NK-92 (cell line): ENCODE results near the gene OSBPL6.
"Not testable (repeated sequence)": the region's sequence is repeated elsewhere in the genome, so short reads cannot be mapped to it uniquely, and the experiment has no call there.

ENCODE experiments used
- DNase-seq: peaks from one replicate; lab custom pipeline; 2025; ENCODE audit not compliant: unreplicated experiment; lab: John Stamatoyannopoulos, UW

Gene OSBPL6

GRCh38 chr2:178394859-178395258 lies 200.5 kb downstream of the OSBPL6 start:
- DNase-seq: no peak

DNA sequence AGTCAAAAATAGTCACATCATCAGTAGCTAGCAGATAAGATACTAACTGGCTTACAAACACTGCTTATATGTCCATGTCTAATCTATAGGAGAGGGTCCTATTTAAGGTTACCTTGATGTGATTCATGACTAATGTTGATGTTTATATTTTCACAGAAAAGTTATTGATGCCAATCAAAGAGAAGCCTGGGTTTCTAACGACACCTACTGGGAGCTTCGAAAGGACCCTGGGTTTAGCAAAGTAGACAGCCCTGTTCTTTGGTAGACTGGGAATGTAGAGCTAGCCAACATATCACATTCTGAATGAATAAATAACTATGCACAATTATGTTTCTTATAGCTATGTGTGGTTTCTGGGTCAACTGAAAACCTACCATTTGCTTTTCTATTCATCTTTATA lies 201.0 kb downstream of the OSBPL6 start:
- DNase-seq: no peak

DNA sequence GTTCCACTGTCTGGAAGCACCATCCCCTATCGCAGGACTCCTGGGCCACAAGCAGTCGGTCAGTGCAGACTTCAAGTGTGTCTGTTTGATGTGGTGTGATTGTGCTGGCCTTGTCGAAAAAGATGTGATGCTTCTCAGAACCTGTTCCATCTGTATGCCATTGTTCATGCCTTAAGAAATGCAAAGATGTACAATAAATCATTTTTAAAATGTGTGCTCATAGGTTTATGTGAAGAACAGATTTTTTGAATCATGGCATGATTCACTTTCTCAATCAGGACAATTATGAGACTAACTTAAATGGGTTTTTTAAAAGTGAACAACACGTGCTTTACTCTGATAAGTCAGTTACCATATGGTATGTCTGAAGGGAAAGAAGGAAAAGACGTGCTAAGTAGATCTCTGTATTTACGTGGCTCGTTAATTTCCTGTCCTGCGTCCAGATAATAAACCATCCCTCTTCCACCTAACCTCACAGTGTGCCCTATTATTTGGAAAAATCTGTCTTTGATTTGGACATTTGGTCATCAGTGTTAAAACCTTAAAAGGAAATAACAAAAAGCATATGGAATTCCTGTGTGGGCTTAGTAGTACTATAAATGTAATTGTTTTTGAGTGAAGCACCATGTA lies 201.7 kb downstream of the OSBPL6 start:
- DNase-seq: no peak

- DNase-seq: no peak
Measured at GRCh38 chr2:178397002-178397605, 202.8 kb downstream of the OSBPL6 start.

DNA sequence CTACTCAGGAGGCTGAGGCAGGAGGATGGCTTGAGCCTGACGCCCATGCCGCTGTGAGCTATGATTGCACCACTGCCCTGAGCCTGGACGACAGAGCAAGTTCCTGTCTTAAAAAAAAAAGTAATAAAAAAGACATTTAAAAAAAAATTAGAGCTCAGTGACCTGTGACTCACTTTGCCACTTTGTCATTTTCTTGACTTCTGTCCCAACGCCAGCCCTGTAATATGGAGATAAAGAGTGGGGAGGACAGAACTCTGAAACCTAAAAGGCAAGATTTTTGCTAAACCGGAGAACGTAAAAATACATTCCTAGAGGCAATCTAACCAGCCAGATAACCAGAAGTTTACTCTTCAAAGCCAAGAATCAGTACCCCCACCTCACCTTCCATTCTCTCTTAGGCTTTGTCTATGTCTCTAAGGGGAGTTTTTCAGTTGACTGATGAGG lies 207.7 kb downstream of the OSBPL6 start:
- DNase-seq: no peak

GRCh38 chr2:178403671-178404306 lies 209.5 kb downstream of the OSBPL6 start:
- no peak for DNase-seq

- DNase-seq: no peak
Measured at GRCh38 chr2:178404368-178404767, 210.1 kb downstream of the OSBPL6 start.

DNA sequence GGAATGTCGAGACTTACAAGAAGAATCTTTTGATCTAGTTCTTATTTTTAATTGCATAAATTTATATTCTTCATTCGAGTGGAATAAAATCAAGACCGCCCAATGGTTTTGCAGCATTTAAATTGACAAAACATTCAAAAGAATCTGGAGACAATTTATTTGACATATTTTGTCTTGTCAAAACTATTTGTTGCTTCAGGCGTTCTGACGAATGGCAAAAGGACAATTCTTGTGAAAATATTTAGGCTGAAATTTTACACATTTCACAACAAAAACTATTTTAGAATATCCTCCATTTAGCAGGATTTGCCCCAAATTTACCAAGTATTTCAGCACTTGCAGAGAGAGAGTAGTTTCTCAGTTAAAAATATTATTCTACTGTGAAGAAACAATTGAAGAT lies 214.9 kb downstream of the OSBPL6 start:
- no peak for DNase-seq

DNA sequence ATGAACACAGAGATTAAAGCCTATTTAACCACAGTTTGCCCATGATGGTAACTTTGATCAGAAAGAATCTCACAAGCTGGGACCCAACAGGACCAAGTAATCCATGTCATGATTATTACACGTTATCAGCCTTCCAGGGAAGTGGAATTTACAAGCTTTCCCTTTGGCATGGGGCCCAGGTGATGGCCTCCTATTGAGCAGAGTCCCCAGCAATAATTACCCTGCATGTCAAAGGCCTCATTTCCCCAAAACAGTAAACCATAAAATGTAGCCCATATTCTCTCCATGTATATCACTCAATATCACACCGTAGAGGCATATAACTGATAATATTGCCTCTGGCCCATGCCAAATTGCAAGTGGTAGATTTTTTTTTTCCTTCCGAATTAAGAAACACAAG lies 217.7 kb downstream of the OSBPL6 start:
- no peak for DNase-seq

GRCh38 chr2:178412453-178412852 lies 218.1 kb downstream of the OSBPL6 start:
- not testable (repeated sequence) for DNase-seq

DNA sequence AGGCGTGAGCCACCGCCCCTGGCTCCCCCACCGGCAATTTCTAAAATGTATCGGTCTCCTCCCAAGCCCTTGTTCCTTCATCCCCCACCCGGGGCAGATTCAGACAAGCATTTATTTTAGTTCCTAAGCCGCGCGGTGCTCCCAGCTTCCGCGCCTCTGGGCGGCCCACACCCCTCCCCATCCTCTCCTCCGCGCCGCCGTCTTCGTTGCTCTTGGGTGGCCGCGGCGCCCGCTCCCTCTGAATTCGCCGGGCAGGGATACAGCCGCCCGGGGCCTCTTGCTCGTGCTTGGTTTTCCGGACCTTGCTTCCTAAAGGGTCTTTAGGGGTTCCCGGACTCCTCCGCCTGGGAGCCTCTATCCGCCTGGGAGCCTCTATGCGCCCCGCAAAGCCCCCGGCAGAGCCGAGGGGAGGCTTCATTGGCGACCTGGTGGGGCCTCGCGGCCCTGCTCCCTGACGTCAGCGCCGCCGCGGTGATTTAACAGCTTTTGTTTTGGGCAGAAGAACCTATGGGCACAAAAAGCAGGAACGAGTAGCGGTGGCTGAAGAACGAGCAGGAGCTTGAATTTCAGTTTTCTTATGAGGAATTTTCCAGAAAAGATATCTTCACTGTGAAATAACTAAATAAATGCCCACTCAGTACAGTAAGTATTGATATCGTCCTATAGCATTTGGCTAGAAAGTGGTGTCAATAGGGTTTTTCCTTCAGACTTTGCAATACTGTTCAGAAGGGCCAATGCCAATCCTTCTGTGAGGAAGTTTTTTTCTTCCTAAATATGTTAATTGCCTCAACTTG lies 219.4 kb downstream of the OSBPL6 start:
- no peak for DNase-seq

DNA sequence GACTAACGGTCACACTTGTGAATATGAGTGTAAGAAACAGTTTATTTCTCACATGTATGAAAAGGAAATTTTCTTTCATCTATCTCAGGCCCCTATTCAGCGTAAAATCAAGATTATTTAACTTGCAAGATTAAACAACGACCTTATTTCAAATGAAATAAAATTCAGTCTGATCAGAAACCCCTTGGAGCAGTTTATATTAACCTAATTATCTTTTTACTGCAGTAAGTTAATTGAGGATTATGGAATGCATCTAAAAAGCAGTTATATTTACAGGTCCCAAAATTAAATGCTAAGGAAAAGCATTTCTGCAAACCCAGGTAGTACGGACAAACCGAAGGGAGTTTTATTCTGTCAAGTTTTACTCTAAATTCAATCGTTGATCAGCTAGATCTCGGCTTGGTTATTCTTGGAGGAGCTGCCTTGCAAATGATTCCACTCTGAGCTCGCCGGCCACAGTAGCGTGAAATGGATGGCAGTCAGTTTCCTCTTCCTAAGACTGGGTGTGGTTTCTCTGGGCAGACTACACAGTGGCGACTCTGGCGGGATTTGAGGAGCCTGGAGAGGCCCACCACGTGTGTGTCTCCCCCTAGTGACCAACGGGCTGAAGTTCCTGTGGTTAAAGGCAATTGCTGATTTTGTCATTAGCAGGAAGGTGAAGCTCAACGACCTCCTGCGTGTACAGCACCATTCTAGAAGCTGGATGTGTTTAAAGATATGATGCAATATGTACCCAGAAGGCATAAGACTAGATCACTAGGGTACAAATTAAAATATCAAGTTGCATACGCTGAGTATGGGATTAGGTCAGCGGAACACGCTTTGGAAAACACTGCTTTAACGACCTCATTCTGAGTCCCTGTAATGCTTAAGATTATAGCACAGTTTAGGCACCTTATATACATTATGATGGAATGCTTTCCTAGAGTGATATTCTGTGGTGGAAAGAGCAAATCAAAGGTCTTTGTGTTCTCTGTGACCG lies 220.2 kb downstream of the OSBPL6 start:
- no peak for DNase-seq

DNA sequence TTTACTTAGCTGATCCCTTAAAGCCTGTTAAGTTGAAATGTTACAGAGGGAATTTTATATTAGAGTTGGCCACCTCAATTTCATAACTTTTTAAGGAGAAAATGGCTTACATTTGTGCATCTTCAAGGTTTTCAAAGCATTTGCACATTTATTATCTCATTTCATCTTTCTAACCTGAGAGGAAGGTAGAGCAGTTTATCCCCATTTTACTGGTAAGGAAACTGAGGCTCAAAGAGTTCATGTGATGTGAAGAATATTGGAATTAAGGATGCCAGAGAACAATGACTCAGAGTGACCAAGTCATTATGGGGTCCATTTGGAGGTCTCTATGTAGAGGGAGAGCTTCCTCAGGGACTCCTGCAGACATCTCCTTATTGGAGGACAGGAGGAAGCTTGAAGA lies 221.7 kb downstream of the OSBPL6 start:
- DNase-seq: no peak

GRCh38 chr2:178417916-178418315 lies 223.6 kb downstream of the OSBPL6 start:
- no peak for DNase-seq

- no peak for DNase-seq
Measured at GRCh38 chr2:178418426-178418825, 224.1 kb downstream of the OSBPL6 start.

- DNase-seq: no peak
Measured at GRCh38 chr2:178419123-178419522, 224.8 kb downstream of the OSBPL6 start.

GRCh38 chr2:178420463-178420999 lies 226.2 kb downstream of the OSBPL6 start:
- no peak for DNase-seq

DNA sequence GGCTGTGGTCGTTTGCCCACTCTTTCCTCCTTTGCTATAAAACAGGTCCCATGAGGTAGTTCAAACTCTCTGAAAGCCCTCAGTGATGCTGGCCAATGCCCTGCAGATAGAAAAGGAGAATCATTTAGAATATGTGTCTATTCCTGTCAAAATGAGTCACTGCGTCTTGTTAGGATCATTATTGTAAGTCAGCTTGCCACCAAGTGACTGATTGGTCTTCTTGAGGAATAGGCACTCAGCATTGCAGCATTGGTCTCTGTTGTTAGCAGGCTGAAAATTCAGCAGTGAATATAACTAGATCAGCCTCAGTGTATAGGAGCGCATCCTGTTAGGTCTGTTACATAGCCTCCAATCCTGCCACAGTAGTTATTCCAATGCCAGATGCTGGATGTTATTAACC lies 227.8 kb downstream of the OSBPL6 start:
- no peak for DNase-seq

- not testable (repeated sequence) for DNase-seq
Measured at GRCh38 chr2:178423746-178424145, 229.4 kb downstream of the OSBPL6 start.

GRCh38 chr2:178425255-178425827 lies 231.0 kb downstream of the OSBPL6 start:
- no peak for DNase-seq
